Neural crest cell (in vitro differentiated cells): ENCODE results near the gene PKM. TPM values are rescaled to one million over a fixed set of nuclear protein-coding genes. Genes with fewer than 3 reads are reported as not detected.

Experiments used
- DNase-seq: peaks from one replicate; pipeline ENCODE4 v3.0.0; 2021; ENCODE audit warnings: low read depth, mixed read lengths, low spot score
- H3K27ac Mint-ChIP-seq: one replicate; pipeline ENCODE4 v1.8.0; 2021; ENCODE audit warnings: mild to moderate bottlenecking, mixed read lengths; ENCODE audit not compliant: unreplicated experiment
- H3K27me3 Mint-ChIP-seq: 2 replicates; pipeline ENCODE4 v1.8.0; 2021; ENCODE audit warnings: low read depth, mild to moderate bottlenecking, mixed read lengths
- H3K36me3 Mint-ChIP-seq: 2 replicates; pipeline ENCODE4 v1.8.0; 2021; ENCODE audit warnings: low read depth, mild to moderate bottlenecking, mixed read lengths
- H3K4me1 Mint-ChIP-seq: 2 replicates; pipeline ENCODE4 v1.8.0; 2021; ENCODE audit warnings: mixed read lengths
- H3K4me3 Mint-ChIP-seq: one replicate; pipeline ENCODE4 v1.8.0; 2021; ENCODE audit warnings: mild to moderate bottlenecking, mixed read lengths
- H3K9me3 Mint-ChIP-seq: 2 replicates; pipeline ENCODE4 v1.8.0; 2021; ENCODE audit warnings: mixed read lengths
- CTCF ChIP-seq: fragments of 200-600 bp; sonication (generic); conservative IDR thresholded peaks from 2 replicates; pipeline ENCODE4 v1.5.0; 2021; ENCODE audit warnings: antibody characterized with exemption, mild to moderate bottlenecking
- total RNA-seq: library from RNA; stranded (reverse); gene quantifications from 2 replicates; pipeline ENCODE4 v1.2.1, GENCODE V29; 2021

The PKM gene
- total RNA-seq, 1 donor from 2014 or later: 905 TPM

- no peak for DNase-seq
- Mint-ChIP-seq H3K36me3 (no peaks in the 10 kb centered on the region), H3K4me1 (peaks cover 35% of the 10 kb centered on the region), H3K27ac (no peak overlapping the region), H3K27me3 (peaks cover 36% of the 10 kb centered on the region), H3K4me3 (no peak overlapping the region), H3K9me3 (no peaks in the 10 kb centered on the region)
- no peak for TF ChIP-seq CTCF
Observed at GRCh38 chr15:72182244-72182643, 48.7 kb downstream of the PKM start.

GRCh38 chr15:72180761-72181324 lies 50.1 kb downstream of the PKM start:
- Mint-ChIP-seq H3K4me3 (peak overlapping the region; percentile 36), H3K9me3 (no peaks in the 10 kb centered on the region), H3K27me3 (peaks cover 31% of the 10 kb centered on the region), H3K27ac (peak overlapping the region; percentile 63), H3K36me3 (no peaks in the 10 kb centered on the region), H3K4me1 (peaks cover 35% of the 10 kb centered on the region)
- TF ChIP-seq CTCF: no peak
- no peak for DNase-seq

GRCh38 chr15:72179950-72180581 lies 50.9 kb downstream of the PKM start:
- peaks cover 35% of the 10 kb centered on the region for H3K4me1 Mint-ChIP-seq
- no peak overlapping the region for H3K27ac Mint-ChIP-seq
- DNase-seq: no peak
- TF ChIP-seq CTCF: no peak
- no peaks in the 10 kb centered on the region for H3K36me3 Mint-ChIP-seq
- peaks cover 28% of the 10 kb centered on the region for H3K27me3 Mint-ChIP-seq
- no peaks in the 10 kb centered on the region for H3K9me3 Mint-ChIP-seq
- H3K4me3 Mint-ChIP-seq: no peak overlapping the region

GRCh38 chr15:72178976-72179585 lies 51.9 kb downstream of the PKM start:
- peaks cover 22% of the 10 kb centered on the region for H3K27me3 Mint-ChIP-seq
- no peaks in the 10 kb centered on the region for H3K36me3 Mint-ChIP-seq
- H3K27ac Mint-ChIP-seq: peak overlapping the region; percentile 64
- H3K9me3 Mint-ChIP-seq: no peaks in the 10 kb centered on the region
- H3K4me3 Mint-ChIP-seq: peak overlapping the region; percentile 7
- peaks cover 35% of the 10 kb centered on the region for H3K4me1 Mint-ChIP-seq
- no peak for DNase-seq
- no peak for TF ChIP-seq CTCF

- no peak for TF ChIP-seq CTCF
- peaks cover 23% of the 10 kb centered on the region for H3K4me1 Mint-ChIP-seq
- H3K27me3 Mint-ChIP-seq: peaks cover 8% of the 10 kb centered on the region
- no peak overlapping the region for H3K27ac Mint-ChIP-seq
- no peak overlapping the region for H3K4me3 Mint-ChIP-seq
- no peaks in the 10 kb centered on the region for H3K9me3 Mint-ChIP-seq
- no peaks in the 10 kb centered on the region for H3K36me3 Mint-ChIP-seq
- DNase-seq: no peak
Observed at GRCh38 chr15:72176743-72177142, 54.2 kb downstream of the PKM start.
